RPMI7951 (cell line): ENCODE measurements around the gene GLP2R. TPM values are rescaled to one million over a fixed set of nuclear protein-coding genes. Genes with fewer than 3 reads are reported as not detected.
A peak's percentile ranks its signal among the peaks of the same experiment; 100 is the strongest.

Source experiments
- DNase-seq: peaks from one replicate; pipeline ENCODE4 v3.0.0-alpha.2; 2012; ENCODE audit warnings: low read depth
- total RNA-seq: library from RNA; depleted of rRNA; stranded (reverse); fragments of >200 nt; shearing (Covaris generic); gene quantifications from 2 replicates; pipeline ENCODE4 v1.2.3, GENCODE V29; 2014

GLP2R gene
- total RNA-seq, 1 experiment from 2014 or later: not detected

DNA sequence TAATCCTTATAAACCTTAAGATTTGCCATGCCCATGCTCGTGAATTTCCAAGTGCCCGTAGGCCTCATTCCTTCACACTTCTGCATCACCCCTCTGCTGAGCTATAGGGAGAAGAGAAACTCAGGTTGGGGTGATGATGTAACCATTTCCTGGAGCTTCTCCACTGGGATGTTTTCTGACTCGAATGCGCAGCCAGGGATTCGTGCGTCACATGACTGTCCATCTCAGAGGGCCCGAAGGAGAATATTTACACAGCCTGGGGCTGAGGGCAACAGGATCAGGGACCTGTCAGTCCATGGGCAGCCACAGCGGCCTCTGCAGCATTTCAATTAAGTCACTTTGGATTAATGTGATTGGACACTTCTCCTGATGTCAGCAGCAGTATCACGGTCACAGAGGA is 12.6 kb upstream of the GLP2R start:
- no peak for DNase-seq

DNA sequence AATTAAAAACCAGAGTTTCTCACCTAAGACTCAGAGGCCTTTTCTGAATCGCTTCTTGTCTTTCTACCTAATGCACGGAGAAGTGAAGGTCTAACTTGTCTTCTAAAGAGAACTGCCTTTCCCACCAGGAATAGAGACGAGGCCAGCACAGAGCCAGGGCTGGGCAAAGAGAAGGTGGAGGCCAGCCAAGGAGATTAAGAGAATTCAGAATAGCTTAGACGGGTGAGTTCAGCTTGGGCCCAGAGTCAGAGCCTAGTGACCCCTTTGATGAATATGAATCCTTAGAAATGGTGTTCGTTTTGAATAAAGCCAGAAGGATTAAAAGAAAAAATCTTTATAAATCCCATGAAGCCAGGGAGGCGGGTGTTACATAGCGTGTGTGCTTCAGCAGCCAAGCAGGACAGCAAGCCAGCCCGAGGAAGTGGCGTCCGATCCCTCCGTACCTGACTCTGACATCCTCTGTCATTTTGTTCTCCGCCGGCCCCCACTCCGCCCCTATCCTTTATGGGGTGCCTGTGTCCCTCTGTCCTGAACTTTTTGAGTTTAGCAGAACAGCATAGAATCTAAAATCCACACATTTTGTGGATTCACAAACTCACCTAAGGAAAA is 11.3 kb upstream of the GLP2R start:
- DNase-seq: no peak

DNA sequence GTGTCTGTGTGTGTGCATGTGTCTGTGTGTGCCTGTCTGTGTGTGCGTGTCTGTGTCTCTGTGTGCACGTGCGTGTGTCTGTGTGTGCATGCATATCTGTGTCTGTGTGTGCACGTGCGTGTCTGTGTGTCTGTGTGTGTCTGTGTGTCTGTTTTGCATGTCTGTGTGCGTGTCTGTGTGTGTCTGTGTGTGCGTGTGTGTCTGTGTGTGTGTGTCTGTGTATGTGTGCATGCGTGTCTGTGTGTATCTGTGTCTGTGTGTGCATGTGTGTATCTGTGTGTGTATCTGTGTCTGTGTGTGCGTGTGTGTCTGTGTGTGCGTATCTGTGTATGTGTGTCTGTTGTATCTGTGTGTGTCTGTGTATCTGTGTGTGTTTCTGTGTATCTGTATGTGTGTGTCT is 9.3 kb upstream of the GLP2R start:
- DNase-seq: no peak

DNA sequence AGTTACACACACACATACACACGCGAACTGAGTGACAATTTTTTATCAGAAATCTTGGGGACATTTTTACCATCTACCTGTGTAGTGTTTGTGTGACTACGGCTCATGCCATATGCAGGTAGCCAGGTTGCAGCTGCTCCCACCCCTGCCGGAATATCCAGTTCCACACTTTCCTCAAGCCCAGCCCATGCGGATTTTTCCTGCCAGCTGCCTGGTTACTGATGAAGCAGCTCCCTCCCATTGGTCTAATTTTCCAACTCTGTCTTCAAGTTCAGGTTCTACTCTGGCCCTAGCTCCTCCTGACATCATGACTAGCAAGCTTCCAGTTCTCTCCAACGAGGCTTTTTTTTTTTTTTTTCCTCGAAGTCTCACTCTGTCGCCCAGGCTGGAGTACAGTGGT is 8.6 kb upstream of the GLP2R start:
- DNase-seq: peak; percentile 48

DNA sequence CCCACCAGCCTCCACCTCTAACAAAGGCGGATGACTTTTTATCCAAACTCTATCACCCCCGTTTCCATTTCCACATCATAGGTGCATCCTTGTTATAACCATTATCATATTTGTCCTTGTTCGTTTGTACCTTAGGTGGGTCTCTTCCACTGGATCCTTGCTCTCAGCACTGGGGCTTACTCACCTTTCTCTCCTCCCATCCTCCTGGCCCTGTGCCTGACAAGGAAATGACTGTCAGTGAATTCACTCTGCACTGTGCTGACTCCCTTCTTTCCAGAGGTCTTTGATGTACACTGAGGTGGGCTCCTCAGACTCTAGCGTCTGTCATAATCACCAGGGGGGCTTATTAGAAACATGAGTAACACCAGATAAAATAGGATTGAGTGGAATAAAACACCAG is 7.0 kb upstream of the GLP2R start:
- no peak for DNase-seq

DNA sequence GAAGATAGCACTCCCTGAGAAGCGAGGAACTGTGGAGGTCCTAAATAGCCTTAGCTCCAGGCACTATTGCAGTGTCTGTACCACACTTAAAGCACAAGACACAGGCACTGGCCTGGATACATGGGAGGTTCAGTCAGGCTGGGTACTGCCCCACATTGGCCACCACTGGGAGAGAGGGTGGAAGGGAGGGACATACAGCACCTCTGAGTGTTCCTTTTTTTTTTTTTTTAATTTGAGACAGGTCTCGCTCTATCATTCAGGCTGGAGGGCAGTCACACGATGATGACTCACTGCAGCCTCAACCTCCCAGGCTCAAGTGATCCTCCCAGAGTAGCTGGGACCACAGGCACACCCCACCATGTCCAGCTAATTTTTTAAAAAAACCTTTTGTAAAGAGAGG is 5.3 kb upstream of the GLP2R start:
- no peak for DNase-seq

DNA sequence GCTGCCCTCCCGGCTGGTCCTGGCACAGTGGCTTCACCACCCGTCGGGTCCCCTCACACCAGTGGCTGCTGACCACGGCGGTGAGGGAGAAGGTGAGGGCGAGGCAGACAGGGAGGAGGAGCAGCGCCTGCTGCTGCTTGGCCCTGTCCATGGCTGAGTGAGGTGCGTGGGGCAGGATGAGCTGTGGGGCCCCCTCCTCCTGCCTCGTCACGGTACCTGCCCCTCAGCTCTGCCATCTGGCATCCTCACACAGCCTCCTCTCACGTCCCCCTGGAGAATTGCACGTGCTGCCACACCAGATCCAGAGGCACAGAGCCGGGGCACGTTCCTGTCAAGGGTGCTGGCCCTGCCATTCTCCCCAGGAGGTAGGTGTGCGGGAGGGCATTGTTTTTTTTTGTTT is 3.8 kb upstream of the GLP2R start, which contains the start of gene GSG1L2:
TSS of gene GSG1L2 (minus strand) at position 159 of the 400 bp plus-strand sequence. CDS start at position 151, 8 bp downstream.
- no peak for DNase-seq

DNA sequence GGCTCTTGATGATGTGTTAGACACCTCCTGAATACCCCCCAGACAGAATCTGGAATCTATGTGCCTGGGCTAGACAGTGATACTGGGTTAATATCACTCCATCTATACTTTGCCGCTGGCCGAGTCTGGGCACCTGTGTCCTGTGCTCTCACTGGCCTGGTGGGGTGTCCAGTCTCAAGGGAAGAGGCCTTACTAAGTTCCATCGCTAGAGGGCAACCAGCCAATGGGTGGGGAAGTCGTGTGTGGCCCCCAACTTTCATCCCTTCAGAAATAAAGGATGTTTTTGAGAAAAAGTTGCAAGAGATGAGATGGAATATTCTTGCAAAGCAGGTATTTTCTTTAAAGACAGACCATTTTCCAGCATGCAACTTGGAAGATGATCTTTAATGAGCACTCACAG is 1.6 kb upstream of the GLP2R start:
- no peak for DNase-seq

DNA sequence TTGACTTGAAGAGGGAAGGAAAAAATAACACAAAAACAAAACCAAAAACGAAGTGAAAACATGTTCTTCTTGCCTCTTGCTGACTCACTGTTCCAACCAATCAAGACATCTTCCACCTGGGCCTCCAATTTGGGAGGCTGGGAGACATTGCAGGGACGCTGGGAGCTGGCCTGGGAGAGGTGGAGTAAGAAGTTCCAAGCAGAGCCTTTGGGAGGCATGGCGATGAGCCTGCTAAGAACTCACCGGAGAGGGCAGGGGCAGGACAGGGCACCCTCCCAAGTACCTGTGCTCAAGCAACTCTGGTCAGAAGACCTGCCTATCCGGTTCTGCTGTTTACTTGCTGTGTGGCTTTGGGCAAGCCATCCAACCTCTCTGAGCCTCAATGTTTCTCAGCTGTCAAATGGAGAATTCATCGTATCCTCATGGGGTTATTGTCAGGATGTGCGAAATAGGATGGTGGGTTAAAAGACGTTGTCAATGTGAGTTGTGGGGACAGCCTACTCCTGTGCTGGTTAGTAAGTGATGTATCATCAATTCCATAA is 856 bp upstream of the GLP2R start:
- DNase-seq: no peak

DNA sequence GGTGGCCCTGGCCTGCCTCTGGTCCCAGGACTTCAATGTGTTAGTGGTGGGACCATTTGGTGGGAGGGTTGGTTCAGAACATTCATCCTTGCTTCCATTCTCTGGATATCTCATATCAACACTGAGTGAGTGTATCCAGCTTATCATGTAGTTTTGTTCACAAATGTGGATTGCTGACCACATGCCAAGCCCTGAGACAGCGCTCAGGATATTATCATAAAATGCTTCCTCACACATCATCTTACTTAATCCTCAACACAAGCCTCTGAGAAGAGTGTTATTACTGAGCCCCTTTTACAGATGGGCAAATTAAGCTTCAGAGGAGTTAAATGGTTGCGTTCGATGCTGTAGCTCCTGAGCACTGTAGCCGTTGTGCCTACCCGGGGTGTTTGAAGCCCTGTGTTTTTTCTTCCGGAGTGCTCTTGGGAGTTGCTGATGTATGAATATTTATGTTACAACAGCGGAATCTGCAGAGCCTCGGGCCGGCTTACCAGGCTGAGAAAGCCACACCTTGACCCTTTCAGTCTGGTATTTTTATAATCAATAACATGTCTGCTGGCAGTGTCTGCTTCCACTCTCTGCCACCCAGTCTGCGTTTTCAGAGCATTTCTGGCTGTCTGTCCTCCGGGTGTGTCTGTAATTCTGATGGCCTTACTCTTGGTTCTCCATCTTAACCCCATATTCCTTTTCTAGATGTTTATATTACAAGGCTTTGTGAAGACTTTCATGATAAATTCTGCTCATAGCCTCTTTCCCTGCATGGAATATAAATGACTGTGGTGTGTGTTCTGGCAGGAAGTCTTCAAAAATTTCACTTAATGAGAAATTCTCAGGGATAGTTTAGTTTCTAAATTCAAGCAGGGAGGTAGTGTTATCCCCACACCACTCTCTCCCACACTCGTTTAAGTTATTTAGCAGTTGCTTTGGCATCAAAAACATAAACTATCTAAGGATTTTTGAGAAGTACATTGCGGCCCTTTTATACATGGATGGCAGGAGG is 2.9 kb downstream of the GLP2R start:
- DNase-seq: no peak

DNA sequence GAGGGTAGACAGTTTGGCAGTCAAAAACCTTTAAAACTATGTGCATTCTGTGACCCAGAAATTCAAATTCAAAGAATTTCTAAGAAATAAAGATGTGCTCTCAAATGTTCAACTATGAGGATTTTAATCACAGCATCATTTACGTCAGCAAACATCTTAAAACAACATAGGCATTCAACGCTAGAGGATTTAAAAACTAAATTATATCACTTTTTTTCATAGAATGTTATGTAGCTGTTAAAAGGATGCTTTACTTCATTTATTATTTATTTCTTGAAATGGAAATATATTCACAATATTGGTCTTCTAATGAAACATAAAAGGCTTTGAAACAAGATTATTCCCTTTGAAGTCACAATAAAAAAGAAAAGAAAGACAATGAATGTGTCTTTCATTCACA is 3.6 kb downstream of the GLP2R start:
- DNase-seq: no peak

DNA sequence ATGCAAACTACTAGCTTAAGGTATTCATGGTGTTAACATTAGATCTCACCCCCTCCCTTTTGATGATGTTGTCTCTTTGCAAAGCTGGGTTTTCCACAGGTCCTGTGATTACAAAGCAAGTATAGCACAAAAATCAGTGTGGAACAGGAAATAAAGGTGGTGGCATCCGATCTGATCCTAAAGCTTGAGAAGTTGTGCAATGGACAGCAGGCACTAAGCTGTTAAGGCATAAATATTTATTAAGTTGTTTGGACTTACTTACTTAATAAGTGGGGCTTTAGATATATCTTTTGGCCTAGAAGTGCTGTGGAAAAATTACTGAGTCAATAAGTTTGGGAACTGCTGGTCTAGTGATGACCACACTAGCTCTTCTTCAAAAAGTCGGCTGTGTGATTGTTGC is 5.0 kb downstream of the GLP2R start:
- no peak for DNase-seq

DNA sequence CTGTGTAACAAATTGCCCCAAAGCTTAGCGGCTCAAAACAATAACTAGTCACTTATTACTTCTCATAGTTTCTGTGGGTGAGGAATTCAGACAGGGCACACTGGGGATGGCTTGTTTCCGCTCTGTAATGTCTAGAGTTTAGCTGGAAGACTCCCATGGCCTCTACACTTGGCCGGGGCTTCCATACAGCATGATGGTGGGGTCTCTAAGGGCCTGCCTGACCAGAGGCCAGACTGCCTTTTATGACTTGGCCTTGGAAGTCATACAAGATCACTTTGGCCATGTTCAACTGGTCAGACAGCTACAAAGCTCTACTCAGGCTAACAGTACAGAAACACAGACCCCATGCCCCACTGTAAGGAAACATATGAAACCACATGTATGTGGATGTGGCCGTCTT is 8.2 kb downstream of the GLP2R start:
- no peak for DNase-seq

DNA sequence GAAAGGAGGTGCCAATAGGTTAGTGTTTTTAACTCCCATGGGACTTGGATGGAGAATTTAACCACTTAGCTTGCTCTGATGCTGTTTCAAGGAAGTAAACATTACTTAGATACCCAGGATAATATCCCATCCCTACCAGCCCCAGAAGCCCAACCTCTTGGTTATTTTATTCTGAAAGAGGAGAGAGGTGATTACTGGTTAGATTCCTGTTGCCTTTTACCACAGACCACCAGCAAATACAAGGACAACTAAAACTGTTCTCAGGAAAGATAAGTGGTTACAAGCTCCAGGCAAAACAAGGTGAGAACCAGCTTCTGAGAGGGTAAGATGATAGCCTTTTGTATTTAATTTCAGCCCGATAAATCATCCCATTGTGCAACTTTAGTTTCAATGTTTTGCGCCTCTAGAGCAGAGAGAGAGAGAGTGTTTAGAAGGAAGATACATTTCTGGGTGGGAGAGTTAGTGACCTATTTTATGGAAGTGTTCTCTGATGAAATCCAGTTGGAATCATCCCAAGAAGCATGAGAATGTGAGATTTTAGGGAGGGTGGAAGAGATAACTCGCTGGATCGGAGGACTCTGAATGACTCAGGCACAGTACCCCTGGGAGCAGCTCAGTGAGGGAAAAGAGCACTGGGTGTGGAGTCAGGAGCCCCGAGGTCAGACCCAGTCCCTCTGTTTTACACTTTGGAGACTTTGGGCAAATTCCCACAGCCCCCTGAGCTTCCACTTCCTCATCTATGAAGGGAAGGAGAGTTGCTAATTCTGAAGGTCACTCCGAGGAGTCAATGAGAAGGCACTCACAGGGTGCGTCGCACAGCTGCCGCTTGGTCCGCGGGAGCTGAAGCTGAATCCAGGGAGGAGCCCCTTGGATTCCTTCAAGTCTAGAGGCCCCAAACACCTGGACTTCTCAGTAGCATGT is 12.1 kb downstream of the GLP2R start:
- DNase-seq: peak; percentile 75

DNA sequence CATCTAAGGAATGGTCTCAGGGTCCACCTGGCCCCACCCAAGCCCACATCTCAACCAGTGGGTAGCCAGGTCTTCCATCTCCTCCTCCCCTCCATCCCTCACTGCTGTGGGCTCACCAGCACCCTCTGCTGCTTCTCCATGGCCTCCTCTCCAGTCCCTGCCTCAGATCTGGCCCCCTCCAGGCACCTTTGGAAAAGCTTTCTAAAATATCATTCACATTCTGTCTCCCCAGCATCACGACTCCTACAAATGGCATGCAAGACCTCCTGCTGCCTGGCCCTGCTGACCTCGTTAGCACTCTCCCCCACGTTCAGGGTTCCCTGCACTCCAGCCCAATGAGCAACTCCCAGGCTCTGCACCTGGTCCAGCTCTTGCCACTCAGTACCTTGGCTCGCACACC is 13.7 kb downstream of the GLP2R start:
- peak; percentile 23 for DNase-seq

DNA sequence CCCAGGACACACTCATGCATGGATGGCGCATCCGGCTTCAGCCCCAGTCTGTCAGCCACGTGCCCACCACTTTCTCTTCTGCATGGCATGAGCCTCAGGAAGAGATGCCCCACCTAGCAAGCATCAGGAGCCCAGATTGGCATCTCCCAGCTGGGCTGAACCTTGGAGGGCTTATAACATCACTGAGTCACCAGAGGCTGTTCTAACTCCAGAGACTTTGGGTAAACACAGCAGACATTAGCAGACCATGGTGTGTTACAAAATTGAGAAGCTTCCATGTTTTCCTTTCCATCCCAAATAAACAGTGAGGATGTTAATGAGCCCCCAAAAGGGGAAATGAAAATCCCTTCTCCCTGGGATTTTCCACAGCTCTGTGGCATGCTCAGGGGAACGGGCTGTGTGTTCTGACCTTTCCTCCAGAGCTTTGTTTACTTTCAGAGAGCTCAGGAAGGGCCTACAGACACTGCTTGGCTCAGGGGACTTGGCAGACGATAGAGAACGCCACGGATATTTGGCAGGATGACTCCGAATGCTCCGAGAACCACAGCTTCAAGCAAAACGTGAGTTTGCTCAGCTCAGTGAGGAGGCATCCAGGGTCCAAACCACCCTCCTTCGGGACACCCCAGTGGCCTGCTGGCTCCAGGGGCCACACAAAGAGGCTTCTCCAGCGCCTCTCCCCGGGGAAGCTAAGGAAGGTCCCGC is 16.5 kb downstream of the GLP2R start:
- peak; percentile 65 for DNase-seq

DNA sequence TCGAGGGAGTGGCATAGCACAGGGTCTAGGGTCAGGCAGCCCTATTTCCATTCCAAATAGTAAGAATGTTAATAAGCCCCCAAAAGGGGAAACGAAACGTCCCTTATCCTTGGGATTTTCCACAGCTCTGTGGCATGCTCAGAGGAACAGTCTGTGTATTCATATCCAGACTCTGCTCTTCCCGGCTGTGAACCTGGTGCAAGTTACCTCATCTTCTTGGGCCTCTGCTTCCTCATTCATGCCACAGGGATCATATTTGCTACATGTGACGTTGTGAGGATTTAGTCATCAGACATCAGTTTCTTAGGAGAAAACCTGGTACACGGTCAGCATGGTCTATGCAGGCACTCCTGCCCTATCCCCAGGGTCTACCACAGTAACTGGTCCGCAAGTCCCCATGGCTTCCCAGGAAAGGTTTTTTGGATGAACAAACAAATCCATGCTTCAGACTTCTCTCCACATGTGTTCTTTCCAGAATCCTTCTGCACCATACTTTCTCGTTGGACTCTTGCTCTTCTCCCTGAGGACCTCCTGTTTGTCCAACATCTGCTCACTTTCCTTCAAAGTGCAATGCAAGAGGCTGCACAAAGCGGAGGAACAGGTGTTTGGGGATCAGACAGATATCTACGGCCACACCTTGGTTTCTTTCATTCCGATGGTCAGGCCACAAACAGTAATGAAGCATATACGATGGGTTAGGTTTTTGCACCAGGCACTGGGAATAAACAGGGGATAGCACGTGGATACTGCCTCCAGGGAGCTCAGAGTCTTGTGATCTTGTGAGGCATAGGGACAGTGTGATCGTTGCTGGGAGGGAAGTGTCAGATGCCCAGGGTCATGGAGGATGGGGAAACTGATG is 17.7 kb downstream of the GLP2R start:
- DNase-seq: no peak

DNA sequence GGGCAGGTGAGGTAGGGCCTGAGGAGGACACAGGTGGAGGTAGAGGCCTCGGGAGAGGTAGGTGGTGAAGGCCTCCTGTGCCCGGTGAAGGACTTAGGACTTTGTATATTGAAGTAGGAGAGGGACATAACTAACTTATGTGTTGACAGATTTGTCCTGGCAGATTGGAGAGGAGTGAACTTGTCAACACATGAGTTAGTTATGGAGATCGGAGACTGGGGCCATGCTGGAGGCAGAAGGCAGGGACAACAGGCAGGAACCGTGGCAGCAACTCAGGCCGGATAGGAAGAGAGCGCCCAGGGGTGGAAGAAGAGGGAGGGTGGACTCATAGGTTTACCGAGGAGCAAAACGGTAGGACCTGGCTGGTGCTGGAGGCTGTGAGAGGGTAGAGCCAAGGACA is 18.4 kb downstream of the GLP2R start:
- DNase-seq: no peak

DNA sequence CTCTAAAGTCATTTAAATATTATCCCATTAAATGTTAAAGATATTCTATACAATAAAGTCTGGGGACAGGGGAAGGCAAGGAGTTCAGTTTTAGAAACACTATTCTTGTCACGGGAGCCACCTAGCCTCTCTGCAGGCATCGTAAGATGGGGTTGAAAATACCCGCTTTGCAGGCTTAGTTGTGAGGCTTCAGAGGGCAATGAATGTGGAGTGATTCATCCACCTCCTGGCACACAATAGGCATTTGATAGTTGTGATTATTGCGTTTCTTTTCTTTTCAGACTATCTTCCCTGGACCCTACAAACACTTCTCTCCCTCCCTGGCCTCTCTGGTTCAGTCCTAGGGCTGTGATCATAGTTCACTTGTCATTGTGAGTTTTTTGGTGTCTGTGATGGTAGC is 19.6 kb downstream of the GLP2R start:
- no peak for DNase-seq

DNA sequence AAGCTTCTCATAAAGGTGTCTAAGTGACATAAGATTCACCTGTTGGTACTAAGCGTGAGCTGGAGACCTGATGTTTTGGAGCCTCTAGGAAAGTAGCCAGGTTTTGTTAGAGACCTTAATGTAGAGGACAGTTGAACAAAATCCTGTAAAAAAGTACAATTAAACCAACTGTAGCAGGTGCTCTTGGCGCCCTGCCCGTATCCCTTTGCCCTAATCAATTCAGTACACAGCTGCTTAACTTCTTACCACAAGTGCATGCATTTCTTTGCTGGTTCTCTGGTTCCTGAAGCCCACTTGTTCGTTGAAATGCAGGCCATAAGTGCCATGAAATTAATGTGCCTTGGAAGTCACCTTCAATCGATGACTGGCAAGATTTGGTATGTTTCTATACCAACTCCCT is 24.4 kb downstream of the GLP2R start:
- DNase-seq: no peak
